HepG2 (cell line): Measurements from ENCODE around the gene FSD1. TPM values are rescaled to one million over a fixed set of nuclear protein-coding genes. Genes with fewer than 3 reads are reported as not detected.

Experiments
- ATAC-seq: fragments of 200-7000 bp; cut with Tn5 transposase; 3 replicates; pipeline ENCODE4 v1.9.1; 2020; ENCODE audit warnings: mild to moderate bottlenecking, moderate library complexity
- BruUV-seq: library from RNA; stranded (reverse); fragments of 400-500 nt; replicated peaks from 2 replicates; lab custom pipeline; 2021; lab: Mats Ljungman, UMichigan
- CTCF ChIA-PET: fragments of 300-600 bp; formaldehyde crosslinking; extraction: SDS; loops from one replicate; lab custom pipeline; 2021; ENCODE audit warnings: low total read pairs, inconsistent platforms, low intra/inter-chr PET ratio; lab: Yijun Ruan, JAX
- POLR2A ChIA-PET: fragments of 350-600 bp; sonication (Branson Sonifier 250); formaldehyde crosslinking; loops from one replicate; lab custom pipeline; 2020; ENCODE audit warnings: antibody characterized with exemption, inconsistent platforms; lab: Yijun Ruan, JAX
- DNase-seq: peaks from one replicate; pipeline ENCODE4 v3.0.0-alpha.2; 2015; ENCODE audit warnings: low spot score
- FAIRE-seq: peaks from 3 replicates; lab custom pipeline; 2011; peaks lifted over from hg19 to GRCh38; lab: Jason Lieb, UNC
- H2AFZ ChIP-seq: one replicate; pipeline ENCODE4 v1.6.1; 2011; ENCODE audit warnings: low read length, inconsistent platforms
- H3K27ac ChIP-seq: fragments of 300-600 bp; 3 replicates; pipeline ENCODE4 v1.8.0; 2011; ENCODE audit warnings: mixed run types, mild to moderate bottlenecking, mixed read lengths, low read length, inconsistent platforms; ENCODE audit not compliant: insufficient read depth; ENCODE audit errors: extremely low read length
- H3K27me3 ChIP-seq, 2 experiments: fragments of 200-600 bp in 1 of 2; 2 replicates in 1 of 2; 3 replicates in 1 of 2; pipeline versions ENCODE4 v1.6.0 to v1.8.0; 2011; ENCODE audit warnings: low read length in 2 of 2, mild to moderate bottlenecking in 2 of 2, moderate library complexity in 2 of 2, inconsistent platforms in 1 of 2; ENCODE audit not compliant: insufficient read depth in 2 of 2, control insufficient read depth in 1 of 2
- H3K36me3 ChIP-seq, 2 experiments: fragments of 200-600 bp in 1 of 2; replicated peaks in 1 of 2; 2 replicates in 1 of 2; 3 replicates in 1 of 2; pipeline versions ENCODE4 v1.5.1 to v1.8.0; 2011; ENCODE audit warnings: low read length in 2 of 2, inconsistent platforms in 1 of 2; ENCODE audit not compliant: insufficient read depth in 2 of 2, control insufficient read depth in 1 of 2
- H3K4me1 ChIP-seq: 2 replicates; pipeline ENCODE4 v1.5.1; 2012; ENCODE audit warnings: low read length, inconsistent platforms; ENCODE audit not compliant: insufficient read depth
- H3K4me2 ChIP-seq: 2 replicates; pipeline ENCODE4 v1.6.0; 2011; ENCODE audit warnings: low read depth, low read length, inconsistent platforms
- H3K4me3 ChIP-seq, 3 experiments: fragments of 200-600 bp in 1 of 3; sonication (generic), shearing (Covaris generic) in 1 of 3; replicated peaks in 1 of 3; 2 replicates each; pipeline ENCODE4 v1.5.1; 2011 to 2016; ENCODE audit warnings: low read length in 3 of 3, inconsistent platforms in 2 of 3, low read depth in 2 of 3, mild to moderate bottlenecking in 2 of 3, control low read depth in 1 of 3, mixed read lengths in 1 of 3; ENCODE audit not compliant: insufficient read depth in 1 of 3
- H3K79me2 ChIP-seq: one replicate; pipeline ENCODE4 v1.6.1; 2011; ENCODE audit warnings: low read length, inconsistent platforms; ENCODE audit not compliant: insufficient read depth
- H3K9ac ChIP-seq: 2 replicates; pipeline ENCODE4 v1.6.0; 2011; ENCODE audit warnings: mild to moderate bottlenecking, low read depth, low read length, inconsistent platforms; ENCODE audit not compliant: insufficient read depth
- H3K9me3 ChIP-seq: 2 replicates; pipeline ENCODE4 v1.5.1; 2012; ENCODE audit warnings: mild to moderate bottlenecking, low read length
- H4K20me1 ChIP-seq: 2 replicates; pipeline ENCODE4 v1.6.0; 2011; ENCODE audit warnings: inconsistent platforms, mild to moderate bottlenecking, low read length, moderate library complexity; ENCODE audit not compliant: insufficient read depth
- AGO2 ChIP-seq: fragments of 200-400 bp; formaldehyde crosslinking; optimal IDR thresholded peaks from 2 replicates; pipeline ENCODE3; 2017; ENCODE audit warnings: mild to moderate bottlenecking, low read depth, low read length, moderate library complexity
- ARNT ChIP-seq: fragments of 450-650 bp; IDR thresholded peaks from 2 replicates; pipeline ENCODE4 v1.6.1; 2017
- HDAC1 ChIP-seq: sonication (generic); formaldehyde crosslinking; IDR thresholded peaks from 2 replicates; pipeline ENCODE4 v1.5.1; 2020; ENCODE audit warnings: mild to moderate bottlenecking, missing genetic modification reagents
- HMG20A ChIP-seq: IDR thresholded peaks from 2 replicates; pipeline ENCODE4 v1.6.1; 2016; ENCODE audit warnings: borderline replicate concordance
- NKX3-1 ChIP-seq: sonication (generic); formaldehyde crosslinking; IDR thresholded peaks from 2 replicates; pipeline ENCODE4 v1.5.0; 2020; ENCODE audit warnings: missing genetic modification reagents
- NONO ChIP-seq, 2 experiments: fragments of 450-650 bp in 1 of 2; sonication (generic) in 1 of 2; formaldehyde crosslinking in 1 of 2; IDR thresholded peaks in 1 of 2; conservative IDR thresholded peaks in 1 of 2; 2 replicates each; pipeline versions ENCODE4 v1.6.1 to v1.8.0; 2017 to 2022; ENCODE audit warnings: mild to moderate bottlenecking in 1 of 2, missing genetic modification reagents in 1 of 2, moderate library complexity in 1 of 2
- PCBP1 ChIP-seq: fragments of 200-400 bp; formaldehyde crosslinking; IDR thresholded peaks from 2 replicates; pipeline ENCODE4 v1.6.1; 2017; ENCODE audit warnings: mild to moderate bottlenecking, low read depth, low read length, borderline replicate concordance
- PLRG1 ChIP-seq: fragments of 450-650 bp; conservative IDR thresholded peaks from 2 replicates; pipeline ENCODE4 v1.6.1; 2016
- RFXANK ChIP-seq: IDR thresholded peaks from 2 replicates; pipeline ENCODE4 v1.6.1; 2016
- ZBTB38 ChIP-seq: sonication (generic); formaldehyde crosslinking; IDR thresholded peaks from 2 replicates; pipeline ENCODE4 v1.5.1; 2020; ENCODE audit warnings: mild to moderate bottlenecking, missing genetic modification reagents
- ZMYM3 ChIP-seq: sonication (generic); formaldehyde crosslinking; IDR thresholded peaks from 2 replicates; pipeline ENCODE4 v1.5.1; 2020; ENCODE audit warnings: mild to moderate bottlenecking, missing genetic modification reagents
- ZNF343 ChIP-seq: sonication (generic); formaldehyde crosslinking; IDR thresholded peaks from 2 replicates; pipeline ENCODE4 v1.4.0; 2020; ENCODE audit warnings: mild to moderate bottlenecking, missing genetic modification reagents
- ZNF512 ChIP-seq: sonication (generic); formaldehyde crosslinking; IDR thresholded peaks from 2 replicates; pipeline ENCODE4 v1.4.0; 2020; ENCODE audit warnings: mild to moderate bottlenecking, missing genetic modification reagents
- ZNF841 ChIP-seq: sonication (generic); formaldehyde crosslinking; IDR thresholded peaks from 2 replicates; pipeline ENCODE4 v1.8.1; 2023; ENCODE audit warnings: missing genetic modification reagents, borderline replicate concordance
- ZNF891 ChIP-seq: sonication (generic); formaldehyde crosslinking; IDR thresholded peaks from 2 replicates; pipeline ENCODE4 v1.5.0; 2020; ENCODE audit warnings: mild to moderate bottlenecking, missing genetic modification reagents
- WGBS: methylation state at CpG from one replicate; pipeline ENCODE4 v1.1.6; 2017; ENCODE audit warnings: low lambda C conversion rate; 5-methylcytosine and 5-hydroxymethylcytosine counted together
- in situ Hi-C: cut with HindIII; loops from 2 replicates; pipeline ENCODE4 v1.10.0; 2017; ENCODE audit warnings: low pct_unique_long_range_greater_than_20kb; ENCODE audit not compliant: extremely low pct_ligation_motif_present
- intact Hi-C: fragments of 100-400 bp; cut with micrococcal nuclease; formaldehyde crosslinking; loops from one replicate; pipeline ENCODE4 v1.10.0; 2022; ENCODE audit not compliant: unreplicated experiment
- polyA plus RNA-seq, 8 experiments: library from polyadenylated mRNA; depleted of rRNA in 3 of 8; stranded (reverse) in 7 of 8; unstranded in 1 of 8; fragments of >200 nt; fragmentation: Illumina TruSeq in 4 of 8; extraction: Trizol in 4 of 8; gene quantifications; 2 replicates each; pipeline versions ENCODE4 v1.2.1 to v1.2.3, GENCODE V29; 2011 to 2016; ENCODE audit warnings: low read depth in 4 of 8, missing spikeins in 1 of 8, mixed read lengths in 1 of 8; ENCODE audit not compliant: insufficient read depth in 1 of 8
- total RNA-seq, 5 experiments: library from RNA; depleted of rRNA; stranded (reverse); fragments of >200 nt; fragmentation: Illumina TruSeq; extraction: Trizol; gene quantifications; 2 replicates each; pipeline ENCODE4 v1.2.3, GENCODE V29; 2016; ENCODE audit warnings: low read depth in 1 of 5
- TF ChIP-seq, protein P1 (sequence below): sonication (generic); formaldehyde crosslinking; IDR thresholded peaks from 2 replicates; pipeline ENCODE4 v1.9.0; 2021; ENCODE audit warnings: missing genetic modification reagents, borderline replicate concordance
- TF ChIP-seq, protein P2 (sequence below): sonication (generic); formaldehyde crosslinking; IDR thresholded peaks from 2 replicates; pipeline ENCODE4 v1.4.0; 2020; ENCODE audit warnings: mild to moderate bottlenecking, low read depth, missing genetic modification reagents
- TF ChIP-seq, protein P3 (sequence below): sonication (generic); formaldehyde crosslinking; IDR thresholded peaks from 2 replicates; pipeline ENCODE4 v1.8.1; 2023; ENCODE audit warnings: mild to moderate bottlenecking, moderate library complexity, missing genetic modification reagents

The FSD1 gene
- total and polyA plus RNA-seq, 2 of the 13 experiments (the other 11 are each of a cell fraction or from before 2014, with no cell fraction given), result 0.29 to 0.66 TPM

DNA sequence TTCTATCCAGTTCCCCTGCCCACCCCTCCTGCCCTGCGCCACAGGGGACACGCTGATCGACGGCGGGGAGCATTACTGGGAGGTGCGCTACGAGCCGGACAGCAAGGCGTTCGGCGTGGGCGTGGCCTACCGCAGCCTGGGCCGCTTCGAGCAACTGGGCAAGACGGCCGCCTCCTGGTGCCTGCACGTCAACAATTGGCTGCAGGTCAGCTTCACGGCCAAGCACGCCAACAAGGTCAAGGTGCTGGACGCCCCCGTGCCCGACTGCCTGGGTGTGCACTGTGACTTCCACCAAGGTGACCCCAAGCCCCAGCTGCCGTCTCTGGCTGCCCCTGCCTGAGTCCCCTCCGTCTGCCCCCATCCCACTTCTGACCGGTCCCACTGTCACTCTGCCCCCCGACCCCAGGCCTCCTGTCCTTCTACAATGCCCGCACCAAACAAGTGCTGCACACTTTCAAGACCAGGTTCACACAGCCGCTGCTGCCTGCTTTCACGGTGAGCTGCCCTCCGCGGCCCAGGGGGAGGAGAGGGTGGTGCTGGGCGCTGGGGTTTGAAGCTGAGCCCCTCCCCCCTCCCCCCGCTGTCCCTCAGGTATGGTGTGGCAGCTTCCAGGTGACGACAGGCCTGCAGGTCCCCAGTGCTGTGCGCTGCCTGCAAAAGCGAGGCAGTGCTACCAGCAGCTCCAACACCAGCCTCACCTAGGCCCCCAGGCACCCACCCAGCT, 18.7 kb downstream of the FSD1 start:
- ChIA-PET POLR2A (interaction anchor here (4.1 kb wide), 1 partner anchor 20 kb away, joined by 22 read pairs; the partner anchor contains the start of gene MPND), CTCF (no interaction called here)
- in situ Hi-C loops, result no loop called here
- no peaks in the 10 kb centered on the region for H3K9me3 ChIP-seq
- ATAC-seq, result peak; percentile 28; the same call in 2 of the 3 replicates
- no peaks in the 10 kb centered on the region for H3K79me2 ChIP-seq
- intact Hi-C loops, result no loop called here
- H3K27ac ChIP-seq, result no peak overlapping the region
- DNase-seq, result no peak
- 65% methylated on average over 9 of the region's 37 CpGs for WGBS
- H4K20me1 ChIP-seq, result no peaks in the 10 kb centered on the region
- no TSS peak for BruUV-seq
- H2AFZ ChIP-seq, result no peak overlapping the region
- H3K36me3 ChIP-seq, result no peaks in the 10 kb centered on the region
- no peak for FAIRE-seq
- no peaks in the 10 kb centered on the region for H3K27me3 ChIP-seq
- H3K4me2 ChIP-seq, result no peak overlapping the region
- no peaks in the 10 kb centered on the region for H3K4me1 ChIP-seq
- no peak overlapping the region for H3K4me3 ChIP-seq
- no peak overlapping the region for H3K9ac ChIP-seq
- TF ChIP-seq, protein P1, sequence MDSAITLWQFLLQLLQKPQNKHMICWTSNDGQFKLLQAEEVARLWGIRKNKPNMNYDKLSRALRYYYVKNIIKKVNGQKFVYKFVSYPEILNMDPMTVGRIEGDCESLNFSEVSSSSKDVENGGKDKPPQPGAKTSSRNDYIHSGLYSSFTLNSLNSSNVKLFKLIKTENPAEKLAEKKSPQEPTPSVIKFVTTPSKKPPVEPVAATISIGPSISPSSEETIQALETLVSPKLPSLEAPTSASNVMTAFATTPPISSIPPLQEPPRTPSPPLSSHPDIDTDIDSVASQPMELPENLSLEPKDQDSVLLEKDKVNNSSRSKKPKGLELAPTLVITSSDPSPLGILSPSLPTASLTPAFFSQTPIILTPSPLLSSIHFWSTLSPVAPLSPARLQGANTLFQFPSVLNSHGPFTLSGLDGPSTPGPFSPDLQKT, result no peak
- 0 out of 2 replicates have a peak, but pooled peaks have one; percentile 37 for TF ChIP-seq PCBP1
- no peak for TF ChIP-seq ZNF891
- TF ChIP-seq NONO (IDR thresholded peaks at IDR 0.05), result no peak
- TF ChIP-seq NONO (CRISPR knock-in tag; conservative IDR thresholded peaks at IDR 0.05), result 0 out of 2 replicates have a peak, but pooled peaks have one; percentile 38
- 0 out of 2 replicates have a peak, but pooled peaks have one; percentile 39 for TF ChIP-seq ZBTB38 (CRISPR knock-in tag)
- no peak for TF ChIP-seq ARNT
- TF ChIP-seq, protein P2, sequence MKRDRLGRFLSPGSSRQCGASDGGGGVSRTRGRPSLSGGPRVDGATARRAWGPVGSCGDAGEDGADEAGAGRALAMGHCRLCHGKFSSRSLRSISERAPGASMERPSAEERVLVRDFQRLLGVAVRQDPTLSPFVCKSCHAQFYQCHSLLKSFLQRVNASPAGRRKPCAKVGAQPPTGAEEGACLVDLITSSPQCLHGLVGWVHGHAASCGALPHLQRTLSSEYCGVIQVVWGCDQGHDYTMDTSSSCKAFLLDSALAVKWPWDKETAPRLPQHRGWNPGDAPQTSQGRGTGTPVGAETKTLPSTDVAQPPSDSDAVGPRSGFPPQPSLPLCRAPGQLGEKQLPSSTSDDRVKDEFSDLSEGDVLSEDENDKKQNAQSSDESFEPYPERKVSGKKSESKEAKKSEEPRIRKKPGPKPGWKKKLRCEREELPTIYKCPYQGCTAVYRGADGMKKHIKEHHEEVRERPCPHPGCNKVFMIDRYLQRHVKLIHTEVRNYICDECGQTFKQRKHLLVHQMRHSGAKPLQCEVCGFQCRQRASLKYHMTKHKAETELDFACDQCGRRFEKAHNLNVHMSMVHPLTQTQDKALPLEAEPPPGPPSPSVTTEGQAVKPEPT (CRISPR knock-in tag), result no peak
- no peak for TF ChIP-seq ZMYM3 (CRISPR knock-in tag)
- no peak for TF ChIP-seq NKX3-1 (CRISPR knock-in tag)
- TF ChIP-seq AGO2, result peak; percentile 29
- no peak for TF ChIP-seq PLRG1
- TF ChIP-seq, protein P3, sequence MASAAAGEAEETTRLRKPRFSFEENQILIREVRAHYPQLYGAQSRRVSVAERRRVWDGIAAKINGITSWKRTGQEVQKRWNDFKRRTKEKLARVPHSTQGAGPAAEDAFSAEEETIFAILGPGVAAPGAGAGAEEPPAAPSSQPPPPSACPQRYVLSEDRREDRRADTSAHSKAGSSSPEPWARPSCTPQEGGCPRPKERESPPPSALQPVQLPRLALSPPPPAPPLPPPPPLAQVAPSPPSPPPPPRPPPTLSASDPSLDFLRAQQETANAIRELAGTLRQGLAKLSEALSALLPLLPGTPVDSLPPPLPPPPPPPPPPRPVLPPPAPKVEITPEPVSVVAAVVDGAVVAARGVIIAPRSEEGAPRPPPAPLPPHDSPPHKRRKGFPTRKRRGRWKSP (CRISPR knock-in tag), result no peak
- TF ChIP-seq ZNF343 (CRISPR knock-in tag), result no peak
- no peak for TF ChIP-seq ZNF512
- no peak for TF ChIP-seq ZNF841 (CRISPR knock-in tag)
- TF ChIP-seq HDAC1, result no peak
- no peak for TF ChIP-seq HMG20A (CRISPR knock-in tag)
- TF ChIP-seq RFXANK, result no peak
